MM.1S (cell line): ENCODE measurements around the gene CDK6.

Experiments
- DNase-seq: peaks from one replicate; pipeline ENCODE4 v3.0.0-alpha.2; 2015
- H2AFZ ChIP-seq: fragments of 300-600 bp; sonication (generic); 2 replicates; pipeline ENCODE4 v1.6.0; 2016; ENCODE audit warnings: antibody characterized with exemption, low read length
- H3F3A ChIP-seq: fragments of 300-600 bp; sonication (generic); 2 replicates; pipeline ENCODE4 v1.6.1; 2016; ENCODE audit warnings: mild to moderate bottlenecking, antibody characterized with exemption, low read length, moderate library complexity, mixed read lengths; ENCODE audit not compliant: insufficient read depth
- H3K27ac ChIP-seq: fragments of 300-600 bp; sonication (generic); 2 replicates; pipeline ENCODE4 v1.5.1; 2016; ENCODE audit warnings: mild to moderate bottlenecking, low read length
- H3K27me3 ChIP-seq: fragments of 300-600 bp; sonication (generic); replicated peaks from 2 replicates; pipeline ENCODE4 v1.6.0; 2016; ENCODE audit warnings: low read length; ENCODE audit not compliant: insufficient read depth
- H3K36me3 ChIP-seq: fragments of 300-600 bp; sonication (generic); replicated peaks from 2 replicates; pipeline ENCODE4 v1.6.1; 2016; ENCODE audit warnings: mild to moderate bottlenecking, low read length, mixed read lengths; ENCODE audit not compliant: insufficient read depth
- H3K4me1 ChIP-seq: fragments of 300-600 bp; sonication (generic); 2 replicates; pipeline ENCODE4 v1.6.1; 2016; ENCODE audit warnings: low read length, mixed read lengths
- H3K4me2 ChIP-seq: fragments of 300-600 bp; sonication (generic); 2 replicates; pipeline ENCODE4 v1.6.0; 2016; ENCODE audit warnings: low read depth, low read length
- H3K4me3 ChIP-seq: fragments of 300-600 bp; sonication (generic); 2 replicates; pipeline ENCODE4 v1.5.1; 2016; ENCODE audit warnings: low read length, mixed read lengths
- H3K79me2 ChIP-seq: fragments of 300-600 bp; sonication (generic); 2 replicates; pipeline ENCODE4 v1.6.1; 2016; ENCODE audit warnings: mixed run types, low read length, mixed read lengths
- H3K9ac ChIP-seq: fragments of 300-600 bp; sonication (generic); 2 replicates; pipeline ENCODE4 v1.6.1; 2016; ENCODE audit warnings: low read length, mixed read lengths
- H3K9me2 ChIP-seq: fragments of 300-600 bp; sonication (generic); replicated peaks from 2 replicates; pipeline ENCODE4 v1.6.1; 2016; ENCODE audit warnings: mild to moderate bottlenecking, low read length, mixed read lengths; ENCODE audit not compliant: insufficient read depth
- H3K9me3 ChIP-seq: fragments of 300-600 bp; sonication (generic); replicated peaks from 2 replicates; pipeline ENCODE4 v1.6.1; 2016; ENCODE audit warnings: mild to moderate bottlenecking, low read length, mixed read lengths; ENCODE audit not compliant: insufficient read depth
- H4K20me1 ChIP-seq: fragments of 300-600 bp; sonication (generic); 2 replicates; pipeline ENCODE4 v1.6.1; 2016; ENCODE audit warnings: mild to moderate bottlenecking, low read length, moderate library complexity, mixed read lengths; ENCODE audit not compliant: insufficient read depth
- CTCF ChIP-seq: fragments of 300-600 bp; sonication (generic); IDR thresholded peaks from 2 replicates; pipeline ENCODE4 v1.5.1; 2016; ENCODE audit warnings: antibody characterized with exemption, low read length, mixed read lengths
- EZH2 ChIP-seq: fragments of 300-600 bp; sonication (generic); optimal IDR thresholded peaks from 2 replicates; pipeline ENCODE3; 2017; ENCODE audit warnings: low read depth, mild to moderate bottlenecking, antibody characterized with exemption, low read length, mixed read lengths
- EZH2phosphoT487 ChIP-seq: fragments of 300-600 bp; sonication (generic); IDR thresholded peaks from 2 replicates; pipeline ENCODE4 v1.6.1; 2018; ENCODE audit warnings: antibody characterized with exemption, low read length

The CDK6 gene

GRCh38 chr7:92833024-92833765 is 3.2 kb downstream of the CDK6 start:
- Histone ChIP-seq H3K36me3 (peaks cover 3% of the 10 kb centered on the region; the same call in 1 of the 2 replicates), H2AFZ (peak overlapping the region; percentile 79), H3K27ac (peak overlapping the region; percentile 91), H3K27me3 (peaks cover 14% of the 10 kb centered on the region), H3K4me2 (peak overlapping the region; percentile 78), H3K4me3 (peak overlapping the region; percentile 90), H3K9me2 (no peaks in the 10 kb centered on the region), H4K20me1 (no peaks in the 10 kb centered on the region), H3F3A (peaks cover 23% of the 10 kb centered on the region), H3K9ac (peak overlapping the region; percentile 93), H3K4me1 (peaks cover 12% of the 10 kb centered on the region), H3K79me2 (peaks cover 79% of the 10 kb centered on the region), H3K9me3 (no peaks in the 10 kb centered on the region)
- DNase-seq = peak; percentile 93
- TF ChIP-seq CTCF (peak; percentile 84), EZH2 (no peak), EZH2phosphoT487 (no peak)

- H3K4me2 ChIP-seq = peak overlapping the region; percentile 78
- DNase-seq = peak; percentile 41
- H3K9ac ChIP-seq = peak overlapping the region; percentile 93
- peaks cover 7% of the 10 kb centered on the region for H3K27me3 ChIP-seq
- peak overlapping the region; percentile 90 for H3K4me3 ChIP-seq
- no peaks in the 10 kb centered on the region for H3K9me3 ChIP-seq
- no peaks in the 10 kb centered on the region for H4K20me1 ChIP-seq
- H2AFZ ChIP-seq = peak overlapping the region; percentile 57
- no peaks in the 10 kb centered on the region for H3K9me2 ChIP-seq
- H3K4me1 ChIP-seq = peaks cover 12% of the 10 kb centered on the region
- H3F3A ChIP-seq = peaks cover 23% of the 10 kb centered on the region
- peaks cover 3% of the 10 kb centered on the region; the same call in 1 of the 2 replicates for H3K36me3 ChIP-seq
- TF ChIP-seq EZH2phosphoT487 = no peak
- no peak for TF ChIP-seq CTCF
- no peak for TF ChIP-seq EZH2
- peak overlapping the region; percentile 91 for H3K27ac ChIP-seq
- peaks cover 85% of the 10 kb centered on the region for H3K79me2 ChIP-seq
Observed at GRCh38 chr7:92832534-92833023, 3.8 kb downstream of the CDK6 start.

- DNase-seq = peak; percentile 21
- H3K79me2 ChIP-seq = peaks cover 92% of the 10 kb centered on the region
- H3F3A ChIP-seq = peaks cover 17% of the 10 kb centered on the region
- peak overlapping the region; percentile 90 for H3K4me3 ChIP-seq
- H3K27ac ChIP-seq = peak overlapping the region; percentile 91
- H3K9me3 ChIP-seq = no peaks in the 10 kb centered on the region
- H2AFZ ChIP-seq = no peak overlapping the region; the same call in 1 of the 2 replicates
- no peaks in the 10 kb centered on the region for H3K9me2 ChIP-seq
- H3K4me2 ChIP-seq = peak overlapping the region; percentile 78
- peaks cover 3% of the 10 kb centered on the region; the same call in 1 of the 2 replicates for H3K36me3 ChIP-seq
- TF ChIP-seq EZH2phosphoT487 (no peak), CTCF (no peak), EZH2 (no peak)
- H3K27me3 ChIP-seq = peaks cover under 1% of the 10 kb centered on the region
- peaks cover 12% of the 10 kb centered on the region for H3K4me1 ChIP-seq
- H3K9ac ChIP-seq = peak overlapping the region; percentile 93
- no peaks in the 10 kb centered on the region for H4K20me1 ChIP-seq
Observed at GRCh38 chr7:92831716-92832533, 4.4 kb downstream of the CDK6 start.
